ENCODE results near the gene USP46.

The USP46 gene

DNA sequence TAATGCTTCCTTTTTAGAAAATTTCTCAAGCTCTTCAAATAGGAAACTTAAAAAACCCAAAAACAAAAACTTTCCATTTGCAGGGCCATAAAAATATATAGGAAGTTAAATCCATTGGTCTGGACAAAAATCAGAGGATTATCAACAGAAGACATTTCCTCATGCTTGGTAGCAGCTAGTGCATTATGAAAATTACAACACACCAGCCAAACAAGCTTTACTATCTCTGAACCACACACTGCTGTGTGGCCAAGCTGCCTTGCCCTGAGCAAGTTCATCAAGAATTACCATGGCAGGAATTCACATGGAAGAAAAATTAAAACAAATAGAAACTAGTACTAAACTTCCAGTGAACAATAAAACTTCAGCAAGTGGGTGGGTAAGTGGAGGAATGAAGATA, 3.6 kb downstream of the USP46 start:
- no peak for DNase-seq

DNA sequence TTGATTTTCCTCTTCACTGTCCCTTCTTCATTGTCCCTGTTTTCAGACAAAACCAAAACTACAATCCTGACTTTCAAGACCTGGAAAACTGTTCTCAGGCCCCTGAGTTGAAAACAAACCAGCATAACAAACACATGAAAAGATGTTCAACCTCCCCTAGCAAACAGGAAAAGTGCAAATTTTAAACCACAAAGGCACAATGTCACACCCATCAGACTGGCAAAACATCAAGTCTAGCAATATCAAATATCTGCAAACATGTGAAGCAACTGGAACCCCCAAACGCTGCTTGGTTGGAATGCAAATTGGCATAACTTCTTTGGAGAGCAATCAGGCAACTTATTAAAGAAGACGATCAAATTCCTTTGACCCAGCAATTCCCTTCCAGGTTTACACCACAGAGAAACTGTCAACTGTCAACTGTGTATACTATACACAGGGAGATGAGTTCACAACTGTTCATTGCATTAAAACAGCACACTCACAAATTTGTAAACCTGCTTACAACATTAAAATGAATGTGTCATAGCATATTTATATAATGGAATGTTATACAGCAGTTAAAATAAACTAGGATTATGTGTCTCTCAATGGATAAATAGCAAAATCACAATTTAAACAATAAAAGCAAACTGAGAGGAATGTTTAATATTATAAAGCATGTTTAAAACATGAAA, 7.0 kb downstream of the USP46 start:
- no peak for DNase-seq

DNA sequence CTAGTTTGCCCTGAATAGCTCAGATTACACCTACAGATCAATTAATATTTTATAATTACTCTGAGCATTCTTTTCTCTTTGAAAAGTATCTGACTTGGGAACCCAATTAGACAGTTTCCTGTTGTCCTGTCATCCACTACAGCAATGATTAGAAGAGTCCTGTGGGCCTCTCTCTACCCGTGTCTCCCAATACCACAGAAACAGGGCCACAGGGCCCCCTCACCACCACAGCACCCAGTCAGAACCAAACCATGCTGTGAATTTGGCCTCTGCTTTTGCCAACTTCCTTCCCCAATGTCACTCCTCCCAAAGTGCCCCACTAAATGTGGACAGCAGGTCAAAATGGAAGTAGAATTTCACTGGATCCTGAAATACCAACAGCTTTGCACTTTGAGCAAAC, 10.3 kb downstream of the USP46 start:
- DNase-seq = no peak

DNA sequence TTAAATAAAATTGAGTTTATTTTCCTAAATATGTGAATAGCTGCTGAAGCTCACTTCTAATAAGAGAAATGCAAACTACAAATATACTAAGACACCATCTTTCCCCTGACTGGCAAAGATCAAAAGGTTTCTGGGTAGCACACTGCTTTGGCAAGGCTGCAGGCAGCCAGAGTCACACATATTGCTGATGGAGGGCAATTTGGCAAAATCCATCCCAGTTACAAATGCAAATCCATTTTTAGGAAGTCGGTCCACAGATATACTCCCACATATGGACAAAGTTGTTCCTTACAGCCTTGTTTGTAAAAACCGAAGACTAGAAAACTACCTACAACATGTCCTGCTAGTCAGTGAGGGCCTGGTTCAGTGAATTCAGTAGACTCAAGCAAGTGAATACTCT, 12.4 kb downstream of the USP46 start:
- DNase-seq = no peak

DNA sequence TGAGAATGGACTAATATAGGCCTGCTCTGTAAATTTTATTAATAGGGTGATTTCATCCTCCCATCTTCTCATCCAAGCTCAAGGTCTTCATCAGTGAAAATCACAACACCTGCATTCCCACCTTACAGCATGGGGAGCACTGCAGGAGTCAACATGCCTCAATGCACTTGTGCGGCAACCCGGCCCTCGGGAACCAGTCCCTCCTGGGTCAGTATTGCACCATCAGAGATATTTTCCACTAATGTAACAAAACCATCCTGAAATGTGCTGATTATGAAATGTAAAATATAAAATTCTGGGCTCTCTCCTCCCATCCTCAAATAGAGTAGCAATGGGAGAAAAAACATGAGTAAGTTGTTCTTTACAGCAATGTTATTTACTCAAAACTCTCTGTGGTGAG, 13.0 kb downstream of the USP46 start:
- DNase-seq = no peak

DNA sequence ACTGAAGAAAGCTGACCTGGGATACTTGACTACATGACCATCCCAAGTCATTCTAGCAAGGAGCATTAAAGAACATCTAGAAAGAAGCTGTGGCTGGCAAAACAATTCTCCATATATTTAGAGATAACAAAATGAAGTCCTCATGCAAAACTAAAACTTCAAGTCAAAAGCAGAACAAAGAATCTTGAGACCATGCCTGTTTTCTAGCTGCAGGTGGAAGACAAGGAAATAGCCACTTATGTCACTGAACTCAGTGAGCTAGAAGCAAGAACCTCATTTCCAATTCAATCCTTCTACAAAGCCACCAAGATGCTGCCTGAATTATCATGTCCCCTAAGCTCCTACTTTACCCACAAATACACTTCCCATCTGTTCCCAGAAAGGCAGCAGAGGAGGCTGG, 13.8 kb downstream of the USP46 start:
- DNase-seq = no peak

DNA sequence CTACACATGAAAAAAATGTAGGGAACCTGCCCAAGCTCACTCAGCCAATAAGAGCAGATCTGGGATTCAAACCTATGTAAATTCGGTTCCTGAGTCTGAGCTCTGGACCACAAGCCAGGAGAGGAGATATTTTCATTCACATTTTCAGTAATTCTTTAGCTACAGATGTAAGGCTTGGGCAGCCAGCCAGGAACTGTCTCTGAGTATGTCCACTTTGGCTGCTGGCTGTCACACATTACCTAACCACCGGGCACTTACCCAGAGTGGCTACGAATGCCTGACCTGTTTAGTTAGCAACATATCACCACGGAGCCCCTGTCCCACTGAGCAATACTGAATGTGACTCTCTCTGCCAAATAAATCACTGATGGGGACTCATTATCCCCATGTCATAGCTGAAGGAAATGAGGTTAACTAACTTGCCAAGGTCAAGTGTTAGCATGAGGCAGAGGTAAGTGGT, 15.3 kb downstream of the USP46 start:
- peak; percentile 65 for DNase-seq

DNA sequence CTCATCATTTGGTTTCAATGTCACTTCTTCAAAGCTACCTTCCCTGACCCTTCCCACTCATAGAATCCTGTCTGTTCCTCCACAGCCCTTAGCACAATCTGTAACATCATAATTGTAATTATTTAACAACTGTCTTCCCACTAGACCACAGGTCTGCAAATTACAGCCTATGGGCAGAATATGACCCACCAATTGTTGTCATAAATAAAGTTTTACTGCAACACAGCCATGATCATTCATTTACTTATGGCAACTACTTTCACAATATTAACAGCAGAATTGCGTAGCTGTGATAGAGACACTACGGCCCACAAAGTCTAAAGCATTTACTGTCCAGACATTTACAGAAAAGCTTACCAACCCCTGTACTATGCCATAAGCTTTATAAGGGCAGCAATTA, 15.9 kb downstream of the USP46 start:
- no peak for DNase-seq

DNA sequence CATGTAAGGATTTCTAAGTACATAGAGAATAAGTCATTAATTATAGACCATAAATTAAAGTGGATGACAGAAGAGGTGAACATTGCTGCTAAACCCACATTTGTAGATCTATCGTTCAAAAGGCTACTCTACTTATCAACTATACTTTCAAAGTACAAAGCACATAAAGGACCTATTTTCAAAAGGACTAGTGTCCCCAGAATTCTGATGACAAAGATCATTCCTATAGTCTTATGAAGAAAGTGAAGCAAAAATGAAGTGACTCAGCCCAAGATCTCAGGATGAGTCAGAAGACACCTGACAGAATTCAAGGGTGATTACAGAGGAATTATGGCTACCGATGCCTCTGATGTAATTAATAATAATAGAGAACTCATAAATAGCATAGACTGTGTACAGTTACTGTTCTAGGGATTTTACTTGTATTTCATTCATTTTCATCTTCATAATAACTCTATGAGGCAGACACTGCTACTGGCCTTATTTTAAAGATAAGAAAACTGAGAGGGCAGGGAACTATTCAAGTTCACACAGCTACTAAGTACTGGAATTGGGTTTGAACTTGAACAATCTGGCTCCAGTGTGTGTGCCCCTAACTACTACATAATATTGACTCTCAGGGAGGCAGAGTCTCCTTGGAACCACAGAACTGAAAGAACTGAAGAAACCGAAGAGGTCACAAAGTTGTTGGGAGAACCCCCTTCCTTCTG, 17.1 kb downstream of the USP46 start:
- no peak for DNase-seq

DNA sequence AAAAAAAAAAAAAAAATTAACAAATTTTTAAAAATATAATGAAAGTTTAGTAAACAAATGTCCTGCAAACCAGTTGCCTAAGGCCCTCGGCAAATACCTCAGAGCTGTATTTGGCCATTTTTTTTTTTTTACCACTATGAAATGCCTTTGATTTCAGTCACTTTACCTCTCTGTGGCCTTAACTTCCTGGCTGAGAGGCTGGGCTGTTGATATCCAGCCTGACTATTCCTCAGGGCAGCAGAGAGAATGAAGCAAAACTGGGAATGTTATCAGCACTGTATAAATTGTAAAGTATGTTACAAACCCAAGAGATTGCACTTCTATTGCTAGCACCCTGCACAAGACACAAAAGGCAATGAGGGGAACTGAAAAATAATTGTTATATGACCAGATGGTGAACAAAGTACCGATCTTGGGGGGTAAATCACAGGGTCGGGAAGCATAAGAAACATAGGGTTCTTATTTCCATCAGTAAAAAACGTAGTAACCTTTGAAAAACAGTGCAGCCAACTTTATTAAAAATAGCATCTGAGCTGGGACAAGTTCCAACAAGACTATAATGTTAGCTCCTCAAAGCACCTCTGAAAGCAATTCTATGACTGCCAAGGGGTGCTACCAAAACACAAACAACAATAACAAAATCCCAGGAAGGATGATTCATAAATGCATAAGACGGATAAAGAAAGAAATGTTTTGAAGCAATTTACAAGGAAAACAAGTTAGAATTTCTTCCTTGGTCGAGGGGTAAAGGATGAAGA, 18.1 kb downstream of the USP46 start:
- DNase-seq = no peak

DNA sequence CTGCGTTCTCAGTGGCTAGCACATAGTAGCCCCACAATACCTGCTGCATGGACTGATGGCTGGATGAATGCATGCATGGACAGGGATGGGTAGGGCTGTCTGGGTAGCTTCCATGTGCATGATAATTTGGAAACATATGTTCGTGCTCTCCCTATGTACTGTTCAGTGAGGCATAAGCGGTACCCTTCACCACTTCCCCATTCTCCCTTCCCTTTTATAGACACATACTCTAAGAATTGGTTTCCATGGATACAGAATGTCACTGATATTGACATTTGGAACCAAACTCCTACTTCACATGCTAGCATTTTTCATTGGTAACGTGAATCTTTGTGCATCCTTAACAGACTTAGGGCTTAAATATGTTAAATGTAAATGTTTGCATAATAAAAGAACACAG, 20.4 kb downstream of the USP46 start:
- no peak for DNase-seq

DNA sequence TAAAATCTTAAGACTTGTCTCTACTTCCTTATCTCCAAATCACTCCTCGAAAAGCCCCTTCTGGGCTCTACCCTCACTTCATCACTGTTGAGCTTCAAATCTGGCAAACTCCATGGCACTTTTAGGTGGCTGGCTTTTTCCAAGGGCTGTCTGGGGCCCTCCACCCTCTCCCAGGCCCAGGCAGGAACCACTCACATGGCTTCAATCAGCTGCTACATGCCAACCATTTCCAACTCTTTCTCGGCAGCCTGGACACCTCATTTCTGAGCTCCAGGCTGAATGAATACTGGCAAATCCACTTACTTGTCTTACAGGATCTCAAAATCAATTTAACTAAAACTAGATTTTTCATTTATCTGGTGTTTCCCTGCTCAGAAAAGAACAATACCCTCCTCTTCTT, 22.0 kb downstream of the USP46 start:
- no peak for DNase-seq

DNA sequence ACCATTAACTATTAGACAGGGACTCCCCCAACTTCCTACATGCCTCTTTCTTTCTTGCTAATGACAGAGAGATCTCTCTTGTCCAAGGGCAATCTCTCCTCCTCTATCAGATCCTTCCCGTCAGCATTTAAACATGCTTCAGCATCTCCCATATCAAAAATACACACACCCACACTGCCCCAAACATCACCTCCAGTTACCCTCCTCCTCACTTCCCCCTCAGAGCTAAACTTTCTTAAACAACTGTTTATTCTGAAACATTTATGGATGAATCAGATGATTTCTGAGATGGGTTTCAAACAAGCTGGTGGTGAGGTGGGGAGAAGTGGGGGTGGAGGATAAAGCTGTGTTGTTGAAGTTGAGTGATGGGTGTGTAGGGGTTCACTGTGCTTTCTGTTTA, 23.5 kb downstream of the USP46 start:
- DNase-seq = no peak

DNA sequence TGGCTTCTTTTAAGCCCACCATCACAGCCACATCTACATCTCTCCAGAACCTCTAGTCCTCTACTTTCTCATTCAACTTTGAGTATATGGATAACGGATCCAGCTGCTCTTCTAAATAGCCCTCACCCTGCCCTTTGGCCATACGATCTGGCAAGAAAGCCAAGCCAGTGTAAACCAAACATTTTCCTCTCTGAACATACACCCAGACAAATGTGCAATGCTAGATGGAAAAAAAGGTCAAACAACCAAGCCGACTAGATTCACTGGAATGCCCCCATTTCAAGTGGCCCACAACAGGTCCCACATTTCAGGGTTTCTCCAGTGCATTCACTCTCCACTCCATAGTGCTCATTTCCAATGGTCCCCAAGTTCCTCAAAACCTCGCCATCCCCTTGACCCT, 24.0 kb downstream of the USP46 start:
- DNase-seq = no peak

DNA sequence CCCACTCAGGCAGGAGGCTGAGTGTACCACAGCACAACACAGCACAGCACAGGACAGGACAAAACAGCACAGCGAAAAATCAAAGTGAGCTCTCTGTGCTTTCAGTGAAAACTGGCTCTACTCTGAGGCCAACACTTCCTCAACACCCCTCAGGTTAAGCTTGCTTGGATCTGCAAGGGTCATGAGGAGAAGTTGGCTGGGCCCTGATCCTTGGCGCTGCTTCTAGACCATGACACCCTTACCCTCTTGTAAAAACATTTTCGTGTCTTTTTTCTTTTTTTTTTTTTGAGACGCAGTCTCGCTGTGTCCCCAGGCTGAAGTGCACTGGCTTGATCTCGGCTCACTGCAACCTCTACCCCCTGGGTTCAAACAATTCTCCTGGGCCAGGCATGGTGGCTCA, 25.3 kb downstream of the USP46 start:
- no peak for DNase-seq

DNA sequence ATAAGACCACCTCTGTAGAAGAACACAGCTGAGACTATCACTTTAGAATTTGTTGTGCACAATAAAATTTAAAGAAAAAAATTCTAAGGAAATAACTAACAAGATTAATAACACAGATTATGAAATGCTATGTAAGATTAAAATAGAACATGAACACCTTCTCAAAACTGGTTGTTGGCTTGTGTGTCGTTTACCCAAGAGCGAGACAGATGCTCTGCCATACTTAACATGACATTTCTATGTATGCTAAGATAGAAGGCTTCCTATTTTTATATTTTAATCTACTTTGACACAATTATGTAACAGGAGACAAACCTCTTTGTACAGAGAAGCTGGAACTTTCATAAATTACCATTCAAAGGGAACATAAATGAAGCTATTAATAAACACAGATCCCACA, 30.1 kb downstream of the USP46 start:
- DNase-seq = no peak

DNA sequence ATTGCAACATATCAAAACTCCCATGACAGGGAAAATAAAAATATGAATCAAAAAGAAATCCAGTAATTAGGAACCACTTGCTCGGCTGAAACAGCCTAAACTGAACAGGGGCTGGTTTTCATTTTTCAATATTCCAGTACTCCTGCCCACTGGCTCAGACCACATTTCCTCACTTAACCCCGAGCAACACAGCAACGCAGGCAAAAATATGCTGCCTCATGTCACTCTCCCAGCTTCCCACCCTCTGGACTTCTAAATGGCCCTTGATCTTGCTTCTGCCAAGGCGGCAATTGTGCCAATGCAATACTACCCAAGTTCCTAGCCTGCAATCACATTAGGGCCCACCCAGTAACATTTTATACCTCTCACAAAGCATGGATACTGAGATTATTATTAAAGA, 30.6 kb downstream of the USP46 start:
- DNase-seq = no peak

DNA sequence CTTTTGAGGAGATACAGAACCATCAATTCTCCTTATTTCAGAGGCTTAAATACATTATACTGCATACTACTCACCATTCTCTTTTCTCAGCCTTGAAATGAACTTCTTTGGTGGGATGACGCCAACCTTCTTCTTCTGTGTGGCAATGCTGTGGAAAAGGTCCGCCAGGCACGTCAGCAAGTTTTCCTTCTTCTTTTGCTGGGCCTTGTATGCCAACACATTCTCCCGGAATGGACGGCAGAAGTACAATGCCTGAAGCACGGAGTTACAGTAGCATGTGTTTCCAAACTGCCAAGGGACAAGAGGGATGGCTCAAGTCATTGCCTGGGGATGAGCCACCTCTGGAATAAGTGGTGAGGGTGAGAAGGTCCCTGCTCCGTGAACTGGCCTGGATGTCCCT, 31.2 kb downstream of the USP46 start:
- DNase-seq = no peak

DNA sequence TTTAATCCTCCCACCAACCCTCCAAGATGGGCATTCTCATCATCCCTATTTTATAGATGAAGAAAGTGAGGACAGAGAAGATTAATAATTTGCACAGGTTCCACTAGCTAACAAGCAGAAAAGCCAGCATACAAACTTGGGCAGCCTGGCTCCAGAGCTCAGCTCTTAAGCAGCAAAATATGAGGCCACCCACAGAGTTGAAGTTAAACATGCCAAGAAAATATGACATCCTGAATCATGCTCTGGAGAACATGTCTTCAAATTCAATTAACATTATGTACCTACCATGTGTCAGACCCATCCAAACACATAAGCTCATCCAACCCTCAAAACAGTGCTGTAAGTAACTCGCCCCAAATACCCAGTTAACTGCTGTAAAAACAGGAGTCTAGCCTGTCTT, 33.9 kb downstream of the USP46 start:
- DNase-seq = no peak

DNA sequence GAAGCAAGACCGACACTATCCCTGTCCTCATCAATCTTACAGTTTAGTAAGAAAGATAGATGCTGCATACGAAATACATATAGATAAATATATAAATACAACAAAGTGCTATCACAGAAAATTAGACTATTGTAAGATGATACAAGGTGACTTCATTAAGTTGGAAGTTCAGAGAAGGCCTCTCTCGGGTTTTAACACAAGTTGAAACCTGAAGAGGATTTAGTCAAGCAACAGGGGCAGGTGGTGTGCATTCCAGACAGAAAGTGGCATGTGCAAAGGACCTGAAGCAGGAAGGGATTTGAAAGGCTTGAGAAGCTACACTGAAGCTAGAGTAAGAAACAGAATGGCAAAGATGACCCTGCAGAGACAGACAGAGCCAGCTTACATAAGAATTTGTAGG, 36.5 kb downstream of the USP46 start:
- no peak for DNase-seq

DNA sequence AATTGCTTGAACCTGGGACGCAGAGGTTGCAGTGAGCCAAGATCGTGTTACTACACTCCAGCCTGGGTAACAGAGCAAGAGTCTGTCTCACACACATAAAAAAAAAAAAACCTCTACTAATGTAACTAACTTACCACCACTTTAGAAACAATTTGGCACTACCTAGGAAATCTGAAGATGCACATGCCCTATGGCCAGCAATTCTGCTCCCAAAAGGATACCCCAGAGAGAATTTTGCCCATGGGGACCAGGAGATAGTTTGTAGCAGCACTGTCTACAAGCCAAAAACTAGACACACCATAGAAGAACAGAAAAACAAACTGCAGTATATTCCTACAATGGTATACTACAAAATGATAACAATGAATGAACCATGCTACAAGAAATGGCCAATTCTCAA, 37.5 kb downstream of the USP46 start:
- no peak for DNase-seq

DNA sequence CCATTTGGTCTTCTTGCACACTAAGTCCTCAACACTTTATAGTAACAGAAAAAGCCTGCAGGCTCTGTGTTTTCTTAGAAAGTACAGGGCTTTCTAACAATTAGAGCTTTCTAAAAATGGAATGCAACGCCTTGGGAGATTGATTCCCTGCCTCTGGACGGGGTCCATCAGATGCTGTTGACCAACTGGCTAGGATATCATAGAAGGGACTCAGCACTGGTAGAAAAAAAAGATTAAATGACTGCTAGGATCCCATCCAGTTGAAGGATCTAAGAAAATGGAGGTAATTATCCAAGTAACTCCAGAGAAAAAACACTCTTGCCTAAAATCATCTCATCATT, 39.5 kb downstream of the USP46 start:
- DNase-seq = no peak

DNA sequence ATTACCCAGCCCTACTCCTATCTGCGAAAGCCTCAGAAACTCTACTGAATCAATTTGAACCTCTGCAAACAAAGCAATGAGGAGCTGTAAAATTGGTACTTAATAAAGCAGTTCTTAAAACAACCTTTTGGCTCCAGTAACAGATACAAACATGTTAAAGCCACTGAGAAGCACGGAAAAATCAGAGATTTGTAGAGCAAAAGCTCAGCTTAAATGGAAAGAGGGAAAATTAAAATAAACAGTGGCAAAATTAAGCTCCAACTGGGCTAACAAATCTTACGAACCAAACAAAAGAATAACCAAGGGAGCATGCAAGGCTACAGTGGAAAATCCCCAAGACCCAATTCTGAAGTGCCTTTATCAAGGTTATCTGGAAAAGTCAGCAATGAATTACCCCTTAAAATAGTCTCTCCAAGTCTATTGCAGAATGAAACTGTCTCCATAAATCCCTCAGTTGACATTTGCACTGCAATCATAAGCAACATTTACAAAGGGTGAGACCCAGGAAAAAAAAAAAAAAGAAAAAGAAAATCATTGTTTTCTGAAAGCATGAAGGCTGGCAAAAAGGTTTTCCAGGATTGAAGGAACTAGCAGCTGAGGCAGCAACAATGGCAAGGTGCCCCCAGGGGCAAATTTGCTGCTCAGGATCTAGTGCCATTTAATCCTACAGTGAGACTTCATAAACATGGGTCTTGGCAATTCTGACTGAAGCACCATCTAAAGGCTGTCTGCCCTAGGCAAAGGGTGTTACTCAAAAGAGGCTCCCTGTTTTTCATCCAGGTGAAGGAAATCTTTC, 40.1 kb downstream of the USP46 start:
- no peak for DNase-seq
